ENCODE results near the gene NHS.

NHS gene

GRCh38 chrX:17617806-17618205, 242.8 kb downstream of the NHS start:
- no peak for DNase-seq

DNA sequence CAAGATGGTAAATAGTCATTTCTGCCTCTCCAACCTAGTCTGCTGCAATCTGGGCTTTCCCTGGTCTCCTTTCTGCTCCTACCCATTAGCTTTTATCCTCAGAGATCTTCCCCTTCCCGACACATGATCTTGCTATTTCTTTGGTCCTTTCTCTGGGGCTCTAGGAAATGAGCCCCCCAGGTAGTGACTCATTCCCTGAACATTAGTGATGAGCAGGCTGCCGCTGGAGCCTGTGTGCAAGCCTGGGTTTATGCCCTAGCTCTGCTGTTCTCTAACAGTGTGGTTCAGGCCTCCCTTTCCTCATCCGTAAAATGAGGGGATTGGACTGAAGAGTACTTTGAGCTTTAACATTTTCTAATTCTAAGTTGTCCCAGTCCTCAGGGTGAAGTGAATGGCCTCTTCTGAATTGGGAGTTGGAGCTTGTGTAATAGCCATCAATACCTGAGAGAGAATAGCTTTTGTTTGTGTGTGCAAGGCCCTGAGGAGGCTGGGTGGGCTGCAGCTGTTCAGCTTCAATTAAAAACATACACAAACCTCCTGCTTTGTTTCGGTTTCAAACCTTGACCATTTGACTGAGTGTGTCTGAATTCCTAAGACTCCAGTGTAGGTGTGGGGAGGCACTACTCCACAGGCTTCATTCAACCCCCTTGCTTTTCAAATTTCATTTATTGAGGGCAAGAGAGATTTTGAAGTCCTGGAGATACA, 246.7 kb downstream of the NHS start:
- DNase-seq, result no peak

- DNase-seq, result no peak
These were observed 247.3 kb downstream of the NHS start for GRCh38 chrX:17622331-17622730.

DNA sequence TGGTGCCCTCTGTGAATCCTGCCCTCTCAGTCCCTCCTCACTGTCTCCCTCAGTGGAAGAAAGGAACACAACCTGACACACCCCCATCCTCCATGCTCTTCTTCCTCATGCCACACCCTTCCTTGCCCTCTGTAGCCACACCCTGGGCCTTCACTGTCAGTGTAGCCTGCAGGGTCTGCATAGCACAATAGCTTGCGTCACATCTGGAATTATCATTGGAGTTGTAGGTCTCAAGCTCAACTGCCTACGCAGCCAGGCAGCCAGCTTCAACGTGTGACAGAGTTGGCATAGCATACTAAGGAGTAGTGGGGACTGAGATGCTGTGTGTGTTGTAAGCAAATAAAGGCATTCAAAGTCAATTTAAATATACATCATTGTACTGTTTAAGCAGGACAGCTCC, 248.8 kb downstream of the NHS start:
- no peak for DNase-seq

DNA sequence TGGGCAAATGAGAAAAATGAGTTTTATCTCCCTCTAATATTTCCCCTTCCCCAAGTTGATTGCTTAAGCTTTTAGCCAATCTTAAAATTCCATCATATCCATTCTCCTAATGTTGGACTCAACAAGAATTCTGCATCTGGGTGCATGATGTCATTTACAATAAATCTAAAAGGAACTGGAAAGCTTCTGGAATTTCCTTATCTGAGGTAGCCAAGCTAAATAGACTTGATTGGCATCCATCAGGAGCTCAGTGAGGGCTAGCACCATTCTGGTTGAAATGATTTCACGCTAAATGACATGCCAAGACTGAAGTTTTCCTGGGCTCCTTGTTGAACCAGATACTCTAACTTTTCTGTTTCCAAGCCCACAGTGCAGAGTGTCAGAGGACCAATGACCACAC, 252.0 kb downstream of the NHS start:
- no peak for DNase-seq

DNA sequence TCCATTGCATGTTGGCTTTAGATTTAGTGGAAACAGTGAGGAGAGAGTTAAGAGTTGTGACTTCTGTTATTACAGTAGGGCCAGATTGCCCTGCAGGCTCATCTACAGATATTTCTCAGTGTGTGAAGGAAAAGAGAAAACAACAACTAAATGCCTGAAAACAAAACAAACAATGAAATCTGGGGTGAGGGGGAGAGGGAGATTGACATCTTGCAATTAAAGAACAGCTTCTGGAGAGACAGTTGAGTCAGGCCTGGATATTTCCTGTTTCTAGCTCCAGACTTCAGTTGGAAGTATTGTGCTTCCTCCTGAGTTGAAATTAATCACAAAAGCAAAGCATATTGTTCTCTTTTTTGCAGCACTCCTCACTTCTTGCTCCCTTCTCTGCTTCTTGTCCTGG, 254.0 kb downstream of the NHS start:
- no peak for DNase-seq

GRCh38 chrX:17629519-17629918, 254.5 kb downstream of the NHS start:
- DNase-seq, result no peak

DNA sequence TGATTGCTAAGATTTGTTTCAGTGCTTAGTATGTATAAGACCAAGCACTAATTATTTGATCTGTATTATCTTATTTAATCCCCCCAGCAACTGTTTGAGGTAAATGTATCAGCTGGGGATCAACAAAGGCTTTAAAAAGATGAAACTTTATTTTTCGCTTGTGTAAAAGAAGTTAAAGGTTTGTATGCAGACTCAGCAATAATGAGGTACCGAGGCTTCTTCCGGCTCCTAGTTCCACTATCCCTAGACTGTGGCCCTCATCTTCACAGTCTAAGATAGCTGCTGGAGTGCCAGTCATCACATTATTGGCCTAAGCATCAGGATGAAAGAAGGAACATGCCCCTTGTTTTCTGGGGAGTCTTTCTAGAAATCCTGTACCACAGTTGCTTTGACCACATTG, 256.6 kb downstream of the NHS start:
- DNase-seq, result no peak

DNA sequence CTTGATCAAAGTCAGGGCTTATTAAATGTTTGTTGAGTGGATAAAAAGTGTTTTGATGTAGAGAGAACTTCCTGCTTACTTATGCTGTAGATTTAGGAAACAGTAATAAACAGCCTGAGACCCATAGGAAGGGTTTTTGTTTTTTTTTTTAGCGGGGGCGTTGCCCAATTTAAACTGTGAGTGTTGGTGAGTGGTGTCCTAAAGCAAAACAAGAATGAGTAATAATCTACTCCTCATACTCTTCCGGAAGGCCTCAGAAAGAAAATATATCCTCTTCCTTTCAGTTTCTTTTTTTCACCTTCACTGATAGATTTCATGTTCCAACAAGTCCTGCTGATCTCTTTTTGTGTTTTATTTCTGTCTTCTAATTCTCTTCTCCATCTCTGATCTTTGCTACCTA, 257.9 kb downstream of the NHS start:
- no peak for DNase-seq

DNA sequence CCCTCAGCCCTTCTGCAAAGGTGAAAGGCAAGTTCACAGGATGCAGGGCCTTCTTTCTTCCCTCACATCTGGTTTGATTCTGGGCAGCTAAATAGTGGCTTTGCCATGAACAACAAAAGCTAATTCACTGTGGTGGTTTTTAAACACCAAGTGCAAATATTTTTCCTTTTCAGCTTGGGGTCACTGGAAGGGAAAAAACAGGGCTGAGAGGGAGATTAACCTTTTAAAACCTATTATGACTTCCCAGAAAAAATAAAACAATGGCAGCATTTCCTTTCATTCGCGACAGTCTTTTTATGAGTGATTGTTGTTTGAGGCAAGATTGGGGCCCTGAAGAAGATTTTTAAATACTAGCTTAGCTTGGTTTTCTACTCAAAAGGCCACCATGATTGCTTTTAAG, 258.5 kb downstream of the NHS start:
- DNase-seq, result no peak

GRCh38 chrX:17634542-17635207, 259.7 kb downstream of the NHS start:
- DNase-seq, result no peak

DNA sequence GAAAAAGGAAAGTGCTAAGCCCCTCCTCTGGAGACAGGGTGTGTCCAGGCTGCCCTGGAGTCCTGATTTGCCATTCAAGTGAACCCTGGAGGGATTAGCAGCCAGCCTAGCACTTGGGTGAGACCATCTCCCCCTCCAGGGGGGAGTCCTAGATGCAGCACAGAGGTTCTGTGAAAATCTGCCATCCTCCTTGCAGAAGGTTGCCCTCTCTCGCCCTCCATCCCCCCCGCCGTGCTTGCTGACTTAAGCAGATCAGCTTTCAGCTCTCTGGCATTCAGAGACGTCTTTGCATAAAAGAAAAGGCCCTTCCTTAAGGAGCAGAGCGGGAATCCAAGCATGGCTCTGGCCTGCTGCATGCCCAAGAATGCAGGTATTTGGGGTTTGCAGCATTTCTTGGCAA, 260.2 kb downstream of the NHS start:
- peak in 1 of 56 donors; percentile 5 for DNase-seq

DNA sequence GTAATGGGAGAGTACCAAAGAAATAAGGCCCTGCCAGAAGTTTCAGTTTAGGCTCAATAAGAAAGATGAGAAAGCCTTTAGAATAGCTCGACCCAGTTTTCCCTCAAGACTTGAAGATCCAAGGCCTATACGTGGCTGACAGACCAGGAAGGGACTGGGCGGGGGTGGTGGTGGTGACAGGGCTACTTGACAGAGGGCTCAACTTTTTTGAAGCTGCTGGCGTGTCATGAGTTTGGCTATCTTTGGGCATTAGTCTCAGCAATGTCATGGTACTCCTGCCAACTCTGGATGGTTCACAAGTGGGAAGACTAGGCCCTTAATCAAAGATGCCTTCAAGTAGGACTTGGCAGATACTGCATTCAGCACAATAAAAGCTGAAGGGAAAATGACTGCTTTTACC, 262.2 kb downstream of the NHS start:
- no peak for DNase-seq

DNA sequence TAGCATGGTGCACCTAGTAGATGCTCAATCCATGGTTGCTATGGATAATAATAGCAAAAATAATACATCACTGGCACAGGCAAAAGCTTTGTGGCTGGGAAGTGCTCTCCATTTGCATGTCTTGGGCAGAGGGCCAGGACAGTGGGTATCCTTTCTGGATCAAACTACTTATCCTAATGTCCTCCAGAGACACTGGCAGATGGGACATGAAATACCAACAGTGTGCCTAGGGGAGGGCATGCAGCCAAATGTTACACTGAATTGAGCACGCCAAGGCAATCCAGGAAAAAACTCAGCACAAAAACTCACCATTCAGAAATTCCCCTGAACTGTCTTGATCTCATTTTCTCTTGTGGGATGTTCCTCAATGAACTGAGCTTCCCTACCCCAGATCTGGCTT, 263.7 kb downstream of the NHS start:
- peak in 1 of 56 donors; percentile 1 for DNase-seq

DNA sequence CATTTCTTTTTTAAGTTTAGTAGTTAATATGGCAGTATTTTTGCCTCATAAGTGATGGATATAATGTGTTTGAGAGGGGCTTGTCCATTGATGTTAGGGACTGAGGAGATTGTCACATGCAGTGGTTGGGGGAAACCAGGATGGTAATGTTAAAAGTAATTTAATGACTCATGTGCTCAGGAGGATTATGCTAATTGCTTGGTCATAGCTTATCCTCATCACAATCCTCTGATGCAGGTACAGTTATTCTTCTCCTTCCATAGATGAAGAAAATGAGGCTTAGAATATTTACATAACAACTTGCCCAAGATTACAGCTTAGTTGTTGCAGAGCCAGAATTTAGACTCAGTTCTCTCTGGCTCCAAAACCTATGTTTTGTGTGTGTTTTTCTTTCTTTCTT, 267.9 kb downstream of the NHS start:
- DNase-seq, result no peak

GRCh38 chrX:17643528-17643927, 268.5 kb downstream of the NHS start:
- DNase-seq, result no peak

DNA sequence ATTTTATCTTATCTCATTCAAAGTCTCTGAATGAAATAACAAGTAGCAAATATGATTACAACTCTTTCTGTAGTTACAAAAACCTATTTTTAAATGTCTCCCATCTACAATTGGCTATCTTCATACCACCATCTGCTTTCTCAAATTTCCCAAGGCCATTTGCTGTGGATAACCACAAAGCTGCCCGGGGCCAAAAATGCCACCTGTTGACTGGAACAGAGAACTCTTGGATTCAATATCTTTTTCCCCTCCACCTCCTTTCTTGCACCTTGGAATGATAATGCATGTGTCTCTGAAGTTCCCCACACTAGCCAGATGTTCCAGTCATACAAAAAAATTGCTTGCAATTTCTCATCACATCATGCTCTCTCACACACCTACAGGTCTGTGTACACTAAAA, 269.0 kb downstream of the NHS start:
- DNase-seq, result no peak

DNA sequence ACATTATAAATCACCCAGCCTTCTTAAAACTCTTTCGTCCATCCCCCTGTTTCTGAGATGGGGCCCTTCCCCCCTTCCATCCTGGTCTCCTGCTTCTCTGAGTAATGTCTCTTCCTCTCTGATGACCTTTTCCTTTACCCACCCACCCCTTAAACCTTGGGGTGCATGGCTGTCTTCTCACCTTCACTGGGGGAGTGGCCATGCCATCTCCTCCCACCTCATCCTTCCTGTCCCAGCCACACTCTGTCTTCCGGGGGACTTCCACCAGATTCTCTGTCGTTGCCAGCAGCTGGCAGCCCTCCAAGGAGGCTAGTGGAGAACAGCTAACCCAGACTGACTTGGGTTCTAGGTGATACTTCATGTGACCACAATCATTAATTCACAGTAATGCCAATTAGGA, 279.1 kb downstream of the NHS start:
- DNase-seq, result no peak

DNA sequence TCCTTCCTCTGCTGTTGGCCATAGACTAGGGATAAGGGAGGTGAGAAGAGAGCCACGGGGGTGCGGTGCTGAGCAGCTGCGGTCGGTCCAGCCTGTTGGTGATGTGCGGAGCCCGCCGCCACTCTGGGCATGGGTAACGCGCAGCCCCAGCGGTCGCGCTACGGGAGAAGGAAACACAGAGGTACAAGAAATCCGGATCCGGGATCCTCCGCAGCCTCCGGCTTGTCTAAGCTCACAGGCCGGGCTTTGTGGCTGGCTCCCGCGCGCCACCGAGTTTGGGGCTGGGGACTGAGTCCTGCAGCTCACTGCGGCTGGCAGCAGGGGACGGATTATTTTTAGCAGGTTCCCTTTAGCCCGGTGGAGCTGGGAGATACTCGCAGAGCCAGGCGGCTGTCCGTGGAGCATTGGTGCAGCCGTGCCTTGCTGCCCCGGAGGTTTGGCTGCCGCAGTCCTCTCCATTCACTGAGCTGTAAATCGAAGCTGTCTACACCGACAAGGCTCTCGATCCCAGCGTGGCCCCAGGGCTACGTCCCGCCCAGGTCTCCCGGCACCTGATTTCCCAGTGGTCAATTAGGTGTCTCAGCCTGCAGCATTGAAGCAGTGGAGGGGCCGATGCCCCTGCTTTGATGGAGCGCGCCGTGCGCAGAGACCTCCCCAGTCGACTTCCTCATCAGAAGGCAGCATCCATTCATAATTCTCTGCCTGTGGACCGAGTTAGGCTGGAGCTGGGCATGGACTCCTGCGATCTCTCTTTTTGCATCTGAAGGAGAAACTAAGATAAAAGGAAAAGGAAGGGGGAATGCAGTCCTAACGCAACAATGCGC, 280.4 kb downstream of the NHS start:
- DNase-seq, result peak in 10 of 56 donors; percentile 1 to 18 (median 5)

DNA sequence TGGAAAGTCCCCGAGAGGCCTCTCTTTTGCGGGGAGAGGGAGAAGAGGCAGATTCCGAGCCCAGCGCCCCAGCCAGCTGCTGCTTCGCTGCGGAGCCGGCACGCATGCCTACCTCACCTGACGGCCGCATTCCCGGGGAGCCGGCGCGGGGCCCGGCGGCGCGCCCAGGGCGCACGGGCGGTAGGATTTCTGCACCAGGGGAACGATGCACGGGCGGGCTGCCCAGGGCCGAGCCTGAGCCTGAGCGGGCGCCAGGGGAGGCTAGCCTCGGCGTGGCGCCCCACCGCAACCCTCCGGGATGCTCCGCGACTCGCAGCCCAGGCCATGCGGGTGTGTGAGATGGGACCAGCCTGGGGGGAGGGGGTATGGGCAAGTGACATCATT, 281.0 kb downstream of the NHS start:
- peak in 5 of 56 donors; percentile 5 to 18 (median 6) for DNase-seq

- no peak for DNase-seq
These were observed 281.6 kb downstream of the NHS start for GRCh38 chrX:17656556-17656955.

- no peak for DNase-seq
These were observed 287.4 kb downstream of the NHS start for GRCh38 chrX:17662391-17662790.

GRCh38 chrX:17668929-17669328, 293.9 kb downstream of the NHS start:
- DNase-seq, result no peak
